ENCODE data around the gene BCL11B.

The BCL11B gene

DNA sequence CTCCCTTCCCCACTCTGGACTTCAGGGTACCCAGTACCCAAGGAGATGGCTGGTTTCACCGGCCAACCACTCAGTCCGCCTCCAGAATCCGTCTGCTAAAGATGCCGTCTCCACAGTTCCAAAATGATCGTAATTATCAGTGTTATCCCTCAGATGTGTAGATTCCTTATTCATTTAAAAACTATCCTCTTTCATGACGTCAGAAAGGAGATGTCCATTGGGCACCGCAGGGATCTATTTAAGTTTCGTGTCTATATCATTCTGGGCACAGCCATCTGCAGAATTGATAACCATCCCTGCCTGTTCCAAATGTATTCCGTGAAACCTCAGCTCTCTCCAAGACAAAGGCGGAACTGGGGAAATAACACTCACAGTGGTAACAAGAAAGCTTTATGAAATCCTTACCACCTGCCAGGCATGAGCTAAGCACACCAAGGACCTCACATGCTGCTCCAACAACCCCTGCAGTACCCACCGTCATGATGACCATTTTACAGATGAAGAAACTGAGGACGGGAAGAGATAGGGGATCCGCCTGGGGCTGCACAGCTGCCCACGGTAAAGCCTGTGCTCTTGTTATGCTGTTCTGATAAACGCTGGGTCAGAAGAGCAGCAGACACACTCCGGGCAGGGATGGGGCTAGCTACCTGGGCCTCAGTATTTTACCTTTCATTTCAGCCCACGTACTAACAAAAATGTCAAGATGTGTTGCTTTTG lies 90.0 kb downstream of the BCL11B start:
- no peak for DNase-seq (ENCODE audit: low spot score)

DNA sequence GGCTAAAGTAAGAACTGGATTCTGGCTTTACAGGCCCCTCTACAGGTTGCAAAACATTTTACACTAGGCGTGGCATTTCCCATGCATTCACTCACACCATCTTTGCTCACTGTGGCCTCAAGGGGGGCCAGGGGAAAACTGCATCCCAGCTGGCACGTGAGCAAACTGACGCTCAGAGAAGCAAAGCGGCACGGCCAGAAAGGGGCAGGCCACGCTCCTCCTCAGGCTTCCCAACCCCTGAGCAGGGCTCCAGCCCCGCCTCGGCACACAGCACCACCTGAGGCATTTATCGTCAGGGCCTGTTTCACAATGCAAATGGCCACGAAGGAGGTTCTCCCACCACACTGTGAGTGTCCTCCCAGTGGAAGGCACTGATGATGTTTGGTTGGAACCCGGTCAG lies 90.8 kb downstream of the BCL11B start:
- DNase-seq (ENCODE audit: low spot score): no peak

DNA sequence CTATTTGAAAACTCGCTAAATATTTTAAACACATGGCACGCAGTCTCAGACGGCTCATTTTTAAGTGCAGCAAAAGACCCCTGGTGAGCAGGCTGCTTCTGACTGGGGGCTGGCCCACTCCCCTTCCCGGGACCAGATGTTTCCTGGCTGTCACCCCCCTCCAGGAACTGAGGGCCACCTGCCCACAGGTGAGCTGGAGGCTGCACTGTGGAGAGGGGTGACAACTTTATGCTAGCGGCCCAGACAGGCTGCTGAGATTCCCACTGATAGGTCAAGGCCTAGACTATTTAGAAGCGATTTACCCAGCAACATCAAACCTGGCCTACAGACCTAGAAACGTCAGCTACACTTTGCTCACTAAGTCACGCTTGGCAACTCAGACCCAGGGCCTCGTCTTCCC lies 92.1 kb downstream of the BCL11B start:
- DNase-seq (ENCODE audit: low spot score): no peak

- no peak for DNase-seq (ENCODE audit: low spot score)
These were observed 92.5 kb downstream of the BCL11B start for GRCh38 chr14:99179506-99179905.

DNA sequence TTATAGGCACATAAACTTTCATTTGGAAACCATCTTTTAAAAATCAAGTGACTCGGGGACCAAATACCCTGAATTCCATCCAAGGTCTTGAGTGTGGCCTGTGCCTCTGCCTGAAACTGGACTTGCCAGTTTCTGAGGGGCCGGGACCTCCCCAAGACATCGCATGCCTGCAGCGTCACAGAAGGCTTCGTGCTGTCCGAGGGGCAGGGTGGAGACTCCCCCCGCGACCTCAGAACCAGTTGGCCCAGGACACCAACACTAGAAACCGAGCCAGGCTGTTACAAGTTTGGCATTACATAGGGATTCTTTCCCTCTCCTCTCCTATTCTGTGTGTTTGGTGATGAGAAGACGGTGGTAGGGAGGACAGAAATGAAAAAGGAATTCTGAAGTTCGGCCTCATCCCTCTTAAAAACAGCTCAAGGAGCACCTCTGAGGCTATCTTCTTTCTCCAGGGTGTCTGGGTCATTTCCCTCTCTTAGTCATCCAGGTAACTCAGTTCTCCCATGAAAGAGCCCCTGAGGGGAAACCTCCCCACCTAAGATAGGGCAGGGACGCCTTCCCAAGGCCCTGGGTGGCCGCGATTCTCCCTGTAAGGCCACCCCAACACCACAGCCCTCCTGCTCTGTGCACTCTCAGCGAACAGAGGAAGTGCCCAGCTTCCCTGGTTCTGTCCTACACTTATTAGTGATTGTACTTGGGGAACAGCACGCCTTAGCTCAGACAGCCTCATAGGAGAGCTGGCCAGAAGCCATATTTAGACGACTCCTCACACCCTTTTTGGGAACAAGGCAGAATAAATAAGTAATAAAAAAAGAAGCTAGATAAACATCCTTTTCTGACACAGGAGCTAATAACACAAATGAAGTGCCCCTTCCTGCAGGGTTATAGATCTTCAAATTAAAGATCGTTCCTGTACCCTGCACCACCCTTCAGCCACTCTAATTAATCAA lies 93.8 kb downstream of the BCL11B start:
- DNase-seq (ENCODE audit: low spot score): no peak

GRCh38 chr14:99177046-99177655 lies 94.8 kb downstream of the BCL11B start:
- DNase-seq (ENCODE audit: low spot score): no peak

GRCh38 chr14:99176156-99176945 lies 95.6 kb downstream of the BCL11B start:
- no peak for DNase-seq (ENCODE audit: low spot score)

- DNase-seq (ENCODE audit: low spot score): no peak
These were observed 96.5 kb downstream of the BCL11B start for GRCh38 chr14:99175331-99176155.

DNA sequence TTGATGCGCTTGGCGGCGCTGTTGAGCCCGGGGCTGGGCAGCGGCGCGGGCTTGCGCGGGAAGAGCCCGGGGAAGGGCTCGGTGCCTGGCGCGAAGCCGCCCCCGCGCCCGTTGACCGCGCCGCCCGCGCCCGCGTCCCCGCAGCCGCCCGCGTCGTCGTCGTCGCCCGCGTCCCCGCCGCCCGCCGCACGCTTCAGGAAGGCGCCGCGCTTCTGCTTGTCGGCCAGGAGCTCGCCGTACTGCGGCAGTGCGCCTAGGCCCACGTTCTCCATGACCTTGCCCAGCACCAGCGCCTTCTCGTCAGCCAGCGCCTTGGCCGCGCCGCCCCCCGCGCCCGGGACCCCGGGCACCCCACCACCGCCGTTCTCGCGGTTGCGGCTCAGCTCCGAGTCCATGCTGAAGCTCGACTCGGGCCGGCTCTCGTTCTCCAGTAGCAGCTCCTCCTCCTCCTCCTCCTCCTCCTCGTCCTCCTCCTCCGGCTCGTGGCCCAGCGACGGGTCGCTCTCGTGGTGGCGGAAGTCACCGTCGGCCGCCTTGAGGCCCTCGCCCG lies 97.2 kb downstream of the BCL11B start:
- DNase-seq (ENCODE audit: low spot score): no peak

- DNase-seq (ENCODE audit: low spot score): no peak
These were observed 97.8 kb downstream of the BCL11B start for GRCh38 chr14:99174081-99174769.

GRCh38 chr14:99173506-99173905 lies 98.5 kb downstream of the BCL11B start:
- DNase-seq (ENCODE audit: low spot score): no peak

DNA sequence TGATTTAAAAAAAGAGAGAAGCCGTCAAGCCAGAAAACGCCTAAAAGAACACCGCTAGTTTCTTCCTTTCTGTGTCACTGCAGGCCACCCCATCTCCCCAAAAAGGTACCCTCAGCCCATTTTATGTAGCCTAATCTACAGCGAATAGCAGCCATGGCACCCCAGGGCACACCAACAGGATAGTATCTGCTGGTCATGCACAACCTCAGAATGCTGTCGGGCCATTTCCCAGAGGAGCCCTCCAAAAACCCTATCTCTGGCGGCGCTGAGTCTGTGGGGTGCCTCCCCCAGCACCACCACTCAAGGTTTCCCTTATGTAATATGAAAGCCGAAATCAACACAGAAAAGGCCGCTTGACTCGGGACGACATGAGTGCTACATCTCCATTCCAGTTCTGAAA lies 98.9 kb downstream of the BCL11B start:
- no peak for DNase-seq (ENCODE audit: low spot score)

DNA sequence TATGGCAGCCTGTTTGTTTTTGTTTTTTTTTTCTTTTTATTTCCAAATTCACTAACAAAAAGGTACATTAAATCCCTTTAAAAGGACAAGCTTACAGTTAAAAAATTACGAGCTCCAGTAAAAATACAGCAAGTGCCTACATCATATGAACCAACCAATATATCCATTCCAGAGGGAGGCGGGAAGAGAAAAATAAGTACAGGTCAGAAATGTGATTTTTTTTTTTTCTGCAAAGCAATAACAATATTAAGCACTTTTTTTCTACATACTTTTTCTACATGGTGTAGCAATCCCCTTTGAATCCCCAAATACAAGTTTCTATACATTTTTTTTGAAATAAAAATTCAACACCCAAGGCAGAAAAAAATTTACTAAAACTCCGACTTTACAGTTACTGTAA lies 100.6 kb downstream of the BCL11B start:
- no peak for DNase-seq (ENCODE audit: low spot score)

GRCh38 chr14:99169776-99170356 lies 102.1 kb downstream of the BCL11B start:
- DNase-seq (ENCODE audit: low spot score): no peak

DNA sequence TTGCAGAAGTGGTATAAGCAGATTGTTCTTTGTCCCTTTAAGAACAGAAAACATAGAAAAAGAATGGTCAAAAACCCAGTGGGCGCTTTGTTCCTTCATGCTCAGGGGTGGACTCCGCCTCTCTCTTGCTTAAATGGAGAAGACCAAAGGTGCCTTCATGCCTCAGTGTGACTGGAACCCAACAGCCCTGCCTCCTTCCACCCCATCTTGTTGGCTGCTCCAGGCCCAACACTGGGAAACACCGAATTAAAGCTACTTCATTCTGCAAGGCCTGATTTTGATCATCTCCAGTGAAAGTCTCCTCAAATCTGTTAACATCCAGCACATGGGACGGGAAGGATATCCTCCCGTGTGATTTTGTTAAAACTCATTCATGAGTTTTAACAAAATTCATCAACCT lies 103.7 kb downstream of the BCL11B start:
- no peak for DNase-seq (ENCODE audit: low spot score)

- DNase-seq (ENCODE audit: low spot score): no peak
These were observed 105.5 kb downstream of the BCL11B start for GRCh38 chr14:99166506-99166905.

DNA sequence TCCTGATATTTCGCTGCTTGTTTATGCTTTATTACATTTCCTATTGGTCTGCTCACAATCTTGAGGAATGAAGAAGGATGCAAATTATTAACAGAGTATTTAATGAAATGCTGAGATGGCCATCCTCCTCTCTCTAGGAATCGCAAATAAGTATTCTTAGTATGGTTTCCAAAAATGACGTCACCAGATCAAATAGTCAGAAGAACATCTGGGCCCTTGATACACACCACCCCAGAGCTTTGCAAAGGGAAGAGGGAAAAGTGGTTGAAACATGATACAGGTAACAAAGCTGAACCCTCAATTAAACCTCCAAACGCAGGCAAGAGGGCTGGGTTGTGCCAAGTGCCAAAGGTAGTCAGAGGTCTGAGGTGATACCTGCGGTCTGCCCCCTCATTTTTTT lies 107.3 kb downstream of the BCL11B start:
- DNase-seq (ENCODE audit: low spot score): no peak

- DNase-seq (ENCODE audit: low spot score): no peak
These were observed 108.6 kb downstream of the BCL11B start for GRCh38 chr14:99163446-99163845.

DNA sequence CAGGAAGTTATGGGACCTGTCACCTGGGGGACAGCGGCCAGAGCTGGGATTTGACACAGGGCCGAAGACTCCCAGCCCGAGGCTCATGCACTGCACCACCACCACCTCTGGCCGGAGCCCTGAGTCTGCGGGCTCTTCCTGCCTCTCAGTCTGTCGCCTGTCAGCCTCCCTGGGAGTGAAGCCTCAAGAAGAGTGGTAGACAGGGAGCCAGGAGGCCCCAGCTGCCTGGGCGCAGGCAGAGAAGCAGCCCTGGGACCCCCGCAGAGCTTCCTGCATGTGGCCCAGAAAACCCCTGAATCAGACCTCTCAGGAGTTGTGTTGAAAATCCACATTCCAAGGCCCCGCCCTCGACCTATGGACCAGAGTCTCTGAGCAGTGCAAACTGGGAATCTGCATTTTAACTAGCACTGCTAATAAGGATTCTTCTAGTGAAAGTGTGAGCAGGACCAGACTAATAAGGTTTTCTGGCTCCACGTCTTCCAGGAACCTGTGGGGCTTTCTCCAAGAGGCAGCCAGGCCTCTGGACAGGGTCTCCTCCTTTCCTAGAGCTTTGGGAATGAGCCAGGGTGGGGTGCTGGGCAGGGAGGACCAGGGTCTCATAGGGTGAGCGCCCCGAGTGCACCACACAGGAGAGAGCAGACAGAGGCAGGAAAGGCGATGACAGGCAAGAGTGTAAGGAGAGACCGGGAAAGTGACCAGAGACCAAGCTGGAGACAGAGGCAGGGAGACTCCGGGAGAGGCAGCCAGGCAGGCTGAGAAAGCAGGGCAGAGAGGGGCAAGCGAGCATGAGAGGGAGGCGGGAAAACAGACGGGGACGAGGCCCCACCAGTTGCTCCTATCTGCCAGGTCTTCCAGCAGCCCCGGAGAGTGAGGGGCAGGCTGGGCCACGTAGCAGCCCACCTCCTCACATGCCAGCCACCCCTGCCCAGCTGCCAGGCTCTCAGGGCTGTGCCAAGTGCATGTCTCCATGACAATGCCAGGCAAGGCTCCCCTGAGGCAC lies 112.4 kb downstream of the BCL11B start:
- DNase-seq (ENCODE audit: low spot score): no peak
